DMS53 treated with DMSO at 0.1 percent for 48 hours (cell line): ENCODE data around the gene CXCR5.

Experiments
- DNase-seq: peaks from one replicate; lab custom pipeline; 2025; ENCODE audit not compliant: unreplicated experiment; lab: John Stamatoyannopoulos, UW

CXCR5 gene

GRCh38 chr11:118912742-118913410, 29.2 kb downstream of the CXCR5 start:
- DNase-seq = peak; percentile 34

- DNase-seq = no peak
These were observed 29.9 kb downstream of the CXCR5 start for GRCh38 chr11:118913411-118914125.

- DNase-seq = no peak
These were observed 30.7 kb downstream of the CXCR5 start for GRCh38 chr11:118914178-118914918.

- DNase-seq = no peak
These were observed 31.3 kb downstream of the CXCR5 start for GRCh38 chr11:118914987-118915386.

GRCh38 chr11:118915396-118915795, 31.7 kb downstream of the CXCR5 start:
- no peak for DNase-seq

GRCh38 chr11:118915941-118916841, 32.5 kb downstream of the CXCR5 start:
- no peak for DNase-seq

- DNase-seq = no peak
These were observed 33.2 kb downstream of the CXCR5 start for GRCh38 chr11:118916842-118917388.

GRCh38 chr11:118917481-118918127, 33.9 kb downstream of the CXCR5 start:
- DNase-seq = peak; percentile 32

GRCh38 chr11:118918128-118918685, 34.5 kb downstream of the CXCR5 start:
- DNase-seq = peak; percentile 81

GRCh38 chr11:118918686-118919280, 35.1 kb downstream of the CXCR5 start:
- peak; percentile 35 for DNase-seq

GRCh38 chr11:118921121-118921928, 37.6 kb downstream of the CXCR5 start:
- DNase-seq = no peak

- no peak for DNase-seq
These were observed 38.4 kb downstream of the CXCR5 start for GRCh38 chr11:118921929-118922744.

GRCh38 chr11:118922745-118923627, 39.3 kb downstream of the CXCR5 start:
- DNase-seq = no peak

- DNase-seq = no peak
These were observed 40.3 kb downstream of the CXCR5 start for GRCh38 chr11:118923721-118924587.
